RWPE2 (cell line): ENCODE measurements around the gene BTBD9.

Experiments used
- ATAC-seq: fragments of 200-7000 bp; cut with Tn5 transposase; 3 replicates; pipeline ENCODE4 v1.9.1; 2021; ENCODE audit warnings: low read depth
- DNase-seq: peaks from one replicate; pipeline ENCODE4 v3.0.0-alpha.2; 2020; ENCODE audit warnings: low spot score
- H3K27ac ChIP-seq: fragments of 450-650 bp; 2 replicates; pipeline ENCODE4 v1.5.1; 2017; ENCODE audit warnings: mild to moderate bottlenecking; ENCODE audit not compliant: poor library complexity, severe bottlenecking
- H3K27me3 ChIP-seq: fragments of 250-450 bp; sonication (Bioruptor Pico); 2 replicates; pipeline ENCODE4 v1.5.1; 2021; ENCODE audit warnings: mild to moderate bottlenecking, moderate library complexity; ENCODE audit not compliant: insufficient read depth, poor library complexity, severe bottlenecking
- H3K36me3 ChIP-seq: fragments of 250-450 bp; sonication (Bioruptor Pico); 2 replicates; pipeline ENCODE4 v1.5.1; 2020; ENCODE audit warnings: low read depth, mild to moderate bottlenecking, moderate library complexity
- H3K4me1 ChIP-seq: fragments of 250-450 bp; sonication (Bioruptor Pico); 2 replicates; pipeline ENCODE4 v1.5.1; 2021; ENCODE audit warnings: mild to moderate bottlenecking, moderate library complexity; ENCODE audit not compliant: insufficient read depth, poor library complexity, severe bottlenecking
- H3K4me3 ChIP-seq: fragments of 250-450 bp; sonication (Bioruptor Pico); 2 replicates; pipeline ENCODE4 v1.5.1; 2021; ENCODE audit warnings: mild to moderate bottlenecking, moderate library complexity; ENCODE audit not compliant: severe bottlenecking
- H3K9me3 ChIP-seq: fragments of 250-450 bp; sonication (Bioruptor Pico); 2 replicates; pipeline ENCODE4 v1.5.1; 2021; ENCODE audit warnings: mild to moderate bottlenecking, moderate library complexity; ENCODE audit not compliant: severe bottlenecking
- TF ChIP-seq, protein P1 (sequence below): fragments of 450-650 bp; IDR thresholded peaks from one replicate; pipeline ENCODE4 v1.5.1; 2017; ENCODE audit warnings: mild to moderate bottlenecking, moderate library complexity; ENCODE audit not compliant: poor library complexity, severe bottlenecking

The BTBD9 gene

GRCh38 chr6:38505826-38506225 is 133.9 kb downstream of the BTBD9 start:
- ATAC-seq = no peak
- TF ChIP-seq, protein P1, sequence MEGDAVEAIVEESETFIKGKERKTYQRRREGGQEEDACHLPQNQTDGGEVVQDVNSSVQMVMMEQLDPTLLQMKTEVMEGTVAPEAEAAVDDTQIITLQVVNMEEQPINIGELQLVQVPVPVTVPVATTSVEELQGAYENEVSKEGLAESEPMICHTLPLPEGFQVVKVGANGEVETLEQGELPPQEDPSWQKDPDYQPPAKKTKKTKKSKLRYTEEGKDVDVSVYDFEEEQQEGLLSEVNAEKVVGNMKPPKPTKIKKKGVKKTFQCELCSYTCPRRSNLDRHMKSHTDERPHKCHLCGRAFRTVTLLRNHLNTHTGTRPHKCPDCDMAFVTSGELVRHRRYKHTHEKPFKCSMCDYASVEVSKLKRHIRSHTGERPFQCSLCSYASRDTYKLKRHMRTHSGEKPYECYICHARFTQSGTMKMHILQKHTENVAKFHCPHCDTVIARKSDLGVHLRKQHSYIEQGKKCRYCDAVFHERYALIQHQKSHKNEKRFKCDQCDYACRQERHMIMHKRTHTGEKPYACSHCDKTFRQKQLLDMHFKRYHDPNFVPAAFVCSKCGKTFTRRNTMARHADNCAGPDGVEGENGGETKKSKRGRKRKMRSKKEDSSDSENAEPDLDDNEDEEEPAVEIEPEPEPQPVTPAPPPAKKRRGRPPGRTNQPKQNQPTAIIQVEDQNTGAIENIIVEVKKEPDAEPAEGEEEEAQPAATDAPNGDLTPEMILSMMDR = no peak
- Histone ChIP-seq H3K4me3 (no peak overlapping the region), H3K27ac (no peak overlapping the region), H3K36me3 (no peaks in the 10 kb centered on the region), H3K4me1 (peaks cover 14% of the 10 kb centered on the region), H3K27me3 (no peaks in the 10 kb centered on the region), H3K9me3 (no peaks in the 10 kb centered on the region)
- no peak for DNase-seq

GRCh38 chr6:38504996-38505395 is 134.7 kb downstream of the BTBD9 start:
- Histone ChIP-seq H3K4me3 (no peak overlapping the region), H3K36me3 (no peaks in the 10 kb centered on the region), H3K4me1 (peaks cover 12% of the 10 kb centered on the region), H3K27me3 (no peaks in the 10 kb centered on the region), H3K9me3 (no peaks in the 10 kb centered on the region), H3K27ac (no peak overlapping the region)
- ATAC-seq (peak; percentile 70), DNase-seq (no peak)
- TF ChIP-seq, protein P1 = no peak

DNA sequence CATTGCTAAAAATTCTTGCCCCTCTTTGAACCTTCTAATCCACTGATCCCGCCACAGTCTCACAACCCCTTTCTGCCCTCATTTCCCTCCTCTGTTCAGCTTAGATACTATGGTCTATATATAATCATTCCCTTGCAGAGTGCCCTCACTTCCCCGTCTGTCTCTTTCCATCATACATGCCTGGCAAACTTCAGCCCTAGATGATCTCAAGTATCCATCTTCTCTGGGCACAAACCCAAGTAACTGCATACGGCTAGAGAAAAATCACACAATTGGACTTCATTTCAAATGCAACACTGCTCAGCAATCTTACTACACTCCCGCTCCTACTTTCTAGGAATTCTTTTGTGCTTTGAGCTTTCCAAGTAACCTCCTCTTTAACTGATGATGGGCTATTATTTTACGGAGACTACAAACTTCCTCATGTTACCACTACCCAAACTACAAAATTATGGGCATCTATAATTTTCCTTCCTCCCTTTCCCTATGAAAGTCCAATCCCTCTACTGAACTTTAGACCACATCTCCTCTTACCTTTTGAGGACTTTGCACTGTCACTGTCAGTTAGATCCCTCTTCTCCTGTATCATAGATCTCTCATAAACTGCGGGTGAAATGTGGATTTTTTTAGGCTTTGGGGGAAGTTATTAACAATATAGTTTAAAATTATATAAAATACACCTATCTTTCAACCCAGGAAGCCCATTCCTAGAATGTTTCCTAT is 135.6 kb downstream of the BTBD9 start:
- H3K27ac ChIP-seq = no peak overlapping the region
- ATAC-seq (no peak), DNase-seq (no peak)
- no peak overlapping the region for H3K4me3 ChIP-seq
- H3K27me3 ChIP-seq = no peaks in the 10 kb centered on the region
- H3K4me1 ChIP-seq = peaks cover 5% of the 10 kb centered on the region
- TF ChIP-seq, protein P1 = no peak
- no peaks in the 10 kb centered on the region for H3K36me3 ChIP-seq
- H3K9me3 ChIP-seq = no peaks in the 10 kb centered on the region

DNA sequence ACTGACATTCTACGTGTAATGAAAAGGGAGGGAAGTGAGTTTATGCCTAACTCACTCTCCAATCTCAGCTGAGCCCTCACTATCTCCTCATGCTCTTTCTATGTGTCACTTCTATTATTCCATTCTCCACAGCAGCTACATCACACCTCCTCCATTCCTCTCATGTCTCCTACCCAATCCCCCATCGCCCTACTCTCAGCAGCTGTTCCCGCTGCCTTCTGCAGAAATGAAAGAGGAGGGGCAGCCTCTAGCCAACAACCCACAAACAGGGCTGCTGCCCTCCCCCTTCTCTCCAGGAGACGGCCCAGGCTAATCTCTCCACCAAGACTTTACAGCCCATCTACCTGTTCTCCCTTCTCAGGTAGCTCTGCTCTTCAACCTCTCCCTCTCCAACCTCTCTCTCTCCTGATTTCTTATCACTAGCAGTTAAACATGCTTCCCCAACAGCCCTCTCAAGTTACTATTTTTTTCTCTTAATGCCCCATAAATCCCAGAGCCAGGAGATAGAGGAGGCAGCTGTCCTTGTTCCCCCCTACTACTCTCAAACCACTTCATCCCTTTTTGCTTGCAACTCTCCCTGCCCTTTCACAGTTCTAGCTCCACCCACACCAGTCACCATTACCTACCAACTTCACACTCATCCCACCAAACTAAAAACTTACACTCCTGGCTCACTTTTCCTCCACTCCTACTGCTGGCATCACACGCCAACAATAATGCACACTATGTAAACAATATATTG is 136.5 kb downstream of the BTBD9 start:
- H3K27ac ChIP-seq = no peak overlapping the region

More for the DNA sequence above, 136.5 kb downstream of the BTBD9 start:
- DNase-seq = no peak
- H3K4me3 ChIP-seq = no peak overlapping the region
- H3K36me3 ChIP-seq = no peaks in the 10 kb centered on the region
- H3K27me3 ChIP-seq = no peaks in the 10 kb centered on the region
- ATAC-seq = no peak
- TF ChIP-seq, protein P1 = no peak
- no peaks in the 10 kb centered on the region for H3K4me1 ChIP-seq
- H3K9me3 ChIP-seq = no peaks in the 10 kb centered on the region
